Fibroblast of the aortic adventitia (primary cell): ENCODE results near the gene EFCAB11. TPM values are rescaled to one million over a fixed set of nuclear protein-coding genes. Genes with fewer than 3 reads are reported as not detected.

Experiments used
- DNase-seq: peaks from one replicate; pipeline ENCODE4 v3.0.0-alpha.2; 2010; ENCODE audit warnings: low read depth
- H3K4me3 ChIP-seq: 2 replicates; pipeline ENCODE4 v1.5.1; 2011; ENCODE audit warnings: low read depth, mild to moderate bottlenecking, control low read depth, low read length, moderate library complexity
- total RNA-seq: library from RNA; depleted of rRNA; stranded (reverse); fragments of >200 nt; gene quantifications from 2 replicates; pipeline ENCODE4 v1.2.3, GENCODE V29; 2012; ENCODE audit warnings: low replicate concordance
- TF ChIP-seq, protein P1 (sequence below): IDR thresholded peaks from 2 replicates; pipeline ENCODE4 v1.5.1; 2011; ENCODE audit warnings: mild to moderate bottlenecking, low read length, control low read depth, inconsistent platforms; ENCODE audit not compliant: insufficient read depth

EFCAB11 gene
- total RNA-seq, 1 donor, result 11.1 TPM

DNA sequence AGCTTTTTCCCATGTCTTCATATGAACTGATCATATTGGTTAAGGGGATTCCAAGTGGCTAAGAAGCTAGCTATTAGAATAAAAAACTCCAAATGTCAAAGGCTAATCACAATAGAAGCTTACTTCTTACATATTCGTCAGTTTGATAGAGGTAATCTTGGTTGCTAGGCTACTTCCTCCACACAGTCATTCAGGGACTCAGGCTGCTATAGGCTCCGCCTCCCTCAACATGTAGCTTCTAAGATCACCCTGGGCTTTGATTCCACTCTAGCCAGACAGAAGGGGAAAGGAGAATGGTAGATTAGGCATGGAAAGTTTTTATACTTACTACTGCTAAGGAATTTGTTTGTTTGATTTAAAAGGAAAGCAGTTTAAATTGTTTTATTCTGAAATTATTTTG is 207.9 kb downstream of the EFCAB11 start:
- TF ChIP-seq, protein P1, sequence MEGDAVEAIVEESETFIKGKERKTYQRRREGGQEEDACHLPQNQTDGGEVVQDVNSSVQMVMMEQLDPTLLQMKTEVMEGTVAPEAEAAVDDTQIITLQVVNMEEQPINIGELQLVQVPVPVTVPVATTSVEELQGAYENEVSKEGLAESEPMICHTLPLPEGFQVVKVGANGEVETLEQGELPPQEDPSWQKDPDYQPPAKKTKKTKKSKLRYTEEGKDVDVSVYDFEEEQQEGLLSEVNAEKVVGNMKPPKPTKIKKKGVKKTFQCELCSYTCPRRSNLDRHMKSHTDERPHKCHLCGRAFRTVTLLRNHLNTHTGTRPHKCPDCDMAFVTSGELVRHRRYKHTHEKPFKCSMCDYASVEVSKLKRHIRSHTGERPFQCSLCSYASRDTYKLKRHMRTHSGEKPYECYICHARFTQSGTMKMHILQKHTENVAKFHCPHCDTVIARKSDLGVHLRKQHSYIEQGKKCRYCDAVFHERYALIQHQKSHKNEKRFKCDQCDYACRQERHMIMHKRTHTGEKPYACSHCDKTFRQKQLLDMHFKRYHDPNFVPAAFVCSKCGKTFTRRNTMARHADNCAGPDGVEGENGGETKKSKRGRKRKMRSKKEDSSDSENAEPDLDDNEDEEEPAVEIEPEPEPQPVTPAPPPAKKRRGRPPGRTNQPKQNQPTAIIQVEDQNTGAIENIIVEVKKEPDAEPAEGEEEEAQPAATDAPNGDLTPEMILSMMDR, result no peak
- H3K4me3 ChIP-seq, result no peak overlapping the region
- DNase-seq, result no peak

DNA sequence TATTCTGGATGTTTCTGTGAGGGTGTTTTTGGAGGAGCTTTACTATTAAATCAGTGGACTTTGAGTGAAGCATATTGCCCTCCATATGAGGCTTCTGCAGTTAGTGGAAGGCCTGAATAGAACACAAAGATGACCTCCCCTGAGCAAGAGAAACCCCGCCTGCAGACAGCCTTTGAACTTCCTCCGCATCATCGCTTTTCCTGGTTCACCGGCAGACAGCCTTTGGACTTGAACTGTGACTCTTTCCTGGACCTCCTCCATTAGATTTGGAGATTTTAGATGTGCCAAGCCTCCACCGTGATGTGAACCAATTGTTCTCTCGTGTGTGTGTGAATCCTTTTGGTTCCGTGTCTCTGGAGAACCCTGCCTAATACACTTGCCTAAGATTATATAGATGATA is 208.4 kb downstream of the EFCAB11 start:
- no peak for DNase-seq
- no peak overlapping the region for H3K4me3 ChIP-seq

More for the DNA sequence above, 208.4 kb downstream of the EFCAB11 start:
- TF ChIP-seq, protein P1, result no peak

Other genes starting within 250 kb of the EFCAB11 start
- 6.1 and 28.7 TPM in 2 replicates for gene TDP1, start 1.2 kb upstream of the EFCAB11 start, total RNA-seq
- gene KCNK13, start 107.3 kb upstream of the EFCAB11 start, total RNA-seq, result 0.27 TPM in 1 of 2 replicates, not detected in the other